Fibroblast of skin of back (primary cell): ENCODE measurements around the gene TMEM89.

Experiments
- DNase-seq: peaks from one replicate; pipeline ENCODE4 v3.0.0-alpha.2; 2013

The TMEM89 gene

DNA sequence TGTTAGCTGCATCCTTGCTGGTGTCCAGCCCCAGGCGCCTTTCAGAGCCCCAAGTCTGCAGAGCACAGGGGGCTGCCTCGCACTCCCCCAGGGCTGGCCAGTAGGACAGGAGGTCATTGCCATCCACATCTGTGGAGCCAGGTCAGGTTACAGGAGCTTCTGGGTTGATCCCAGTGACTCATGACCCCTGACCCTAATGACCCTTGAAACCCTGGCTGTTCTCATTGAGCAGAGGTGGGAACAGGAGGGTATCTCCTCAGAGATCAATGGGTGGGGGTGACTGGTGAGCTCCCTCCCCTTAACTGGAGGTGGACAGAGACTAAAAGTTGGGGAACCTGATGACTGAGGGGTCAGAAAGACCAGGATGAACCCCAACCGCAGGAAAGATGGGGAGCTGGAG lies 19.8 kb upstream of the TMEM89 start:
- no peak for DNase-seq

DNA sequence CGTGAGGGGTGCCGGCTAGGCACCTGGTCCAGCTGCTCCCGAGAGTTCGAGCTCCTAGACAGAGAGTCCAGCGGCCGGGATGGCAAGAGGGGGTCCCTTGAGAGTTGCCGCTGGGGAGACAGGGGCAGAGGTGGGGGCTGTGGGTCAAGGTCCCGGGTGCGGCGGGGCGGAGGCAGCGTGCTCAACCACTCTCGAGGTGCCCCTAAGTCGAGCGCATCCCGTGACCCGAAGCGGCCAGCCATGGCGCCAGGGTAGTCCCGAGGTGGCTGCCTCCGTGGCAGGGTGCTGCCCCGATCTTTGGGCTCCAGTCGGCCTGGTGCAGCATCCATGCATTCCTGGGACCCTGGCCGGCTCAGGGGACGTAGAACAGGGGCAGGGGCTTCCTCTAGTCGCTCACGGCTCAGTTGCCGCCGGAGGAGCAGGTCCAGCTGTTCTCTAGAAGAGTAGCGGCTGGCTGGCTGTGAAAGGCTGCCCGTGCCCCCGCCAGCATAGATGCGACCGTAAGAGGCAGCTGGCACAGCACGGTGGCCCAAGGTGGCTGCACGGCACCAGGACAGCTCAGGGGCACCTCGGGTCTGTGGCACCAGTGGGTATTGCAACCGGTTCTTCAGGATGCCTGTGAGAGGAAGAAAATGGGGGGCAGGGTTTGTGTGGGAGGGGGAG lies 18.5 kb upstream of the TMEM89 start:
- DNase-seq, result no peak

DNA sequence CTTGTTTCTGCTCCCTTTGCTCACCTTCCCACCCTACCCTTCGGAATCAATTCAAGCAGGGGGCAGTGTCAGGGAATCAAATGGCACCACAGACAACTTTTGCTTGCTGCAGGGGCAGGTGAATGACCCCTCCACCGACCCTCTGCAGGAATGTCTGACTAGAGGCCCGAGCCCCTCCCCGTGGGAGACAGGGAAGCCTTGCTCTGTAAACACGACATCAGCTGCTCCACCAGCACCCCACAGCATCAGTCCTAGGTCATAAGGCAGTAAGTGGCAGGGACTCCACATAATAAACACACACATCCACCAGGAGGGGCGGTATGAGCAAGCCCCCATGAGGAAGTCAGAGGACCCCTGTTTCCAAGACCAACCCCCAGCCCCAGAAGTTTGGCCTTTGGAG lies 15.7 kb upstream of the TMEM89 start:
- DNase-seq, result no peak

DNA sequence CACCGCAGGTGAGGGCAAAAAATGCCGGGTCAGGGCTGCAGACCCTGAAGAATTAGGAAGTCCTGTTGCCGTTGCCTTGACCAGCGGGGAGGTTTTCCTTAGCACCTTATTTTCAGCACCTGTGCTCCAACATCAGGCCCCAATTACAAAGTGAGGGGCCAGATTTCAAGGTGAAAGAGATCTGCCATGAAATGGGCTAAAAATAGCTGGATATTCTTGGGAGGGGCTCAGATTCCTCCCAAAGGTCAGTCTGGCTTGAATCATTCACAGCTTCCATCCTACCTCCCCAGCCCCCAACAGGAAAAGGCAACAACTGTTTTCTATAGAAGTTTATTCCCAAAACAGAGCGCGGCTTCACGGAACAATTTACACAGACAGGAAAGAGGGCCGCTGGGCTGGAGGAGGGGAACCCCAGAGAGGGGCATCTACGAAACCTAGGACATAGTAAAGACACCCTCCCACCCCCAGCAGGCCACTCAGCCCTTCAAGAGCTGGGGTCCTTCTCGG lies 14.6 kb upstream of the TMEM89 start:
- no peak for DNase-seq

DNA sequence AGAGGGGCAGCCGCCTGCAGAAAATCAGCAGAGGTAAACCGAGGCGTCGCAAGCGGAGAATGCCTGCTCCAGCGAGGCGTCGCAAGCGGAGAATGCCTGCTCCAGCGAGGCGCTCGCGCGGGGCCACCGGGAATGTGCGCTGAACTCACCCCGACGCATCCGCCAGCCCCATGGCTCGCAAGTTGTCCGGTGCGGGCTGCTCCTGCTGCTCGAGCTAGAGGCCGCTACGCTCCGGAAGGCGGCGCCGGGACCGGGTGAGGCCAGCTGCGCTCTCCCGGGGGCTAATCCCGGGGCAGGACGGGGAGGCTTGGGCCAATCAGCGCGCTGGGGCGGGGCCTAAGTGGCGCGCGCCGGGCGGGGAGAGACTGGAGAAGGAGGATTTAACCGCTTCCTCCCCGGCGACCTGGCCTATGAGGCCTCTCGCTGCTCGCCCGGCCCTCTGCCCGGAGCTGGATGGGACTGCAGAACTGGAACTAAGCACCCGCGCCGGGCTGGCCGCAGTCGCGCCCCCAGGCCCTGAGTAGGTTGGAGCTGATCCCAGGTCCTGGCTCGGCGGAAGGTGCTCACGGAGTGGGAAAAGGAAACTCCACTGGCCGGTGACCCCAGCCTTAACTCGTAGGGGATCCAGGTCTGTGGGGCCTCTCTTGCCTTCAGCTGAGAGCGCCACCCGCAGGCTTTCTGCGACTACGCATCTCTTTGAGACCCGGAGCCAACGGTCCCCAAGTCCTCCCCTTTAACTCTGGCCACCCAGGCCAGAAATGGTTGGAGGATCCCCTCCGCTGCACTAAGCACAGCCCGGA lies 13.9 kb upstream of the TMEM89 start, which contains the start of gene SLC26A6:
Gene SLC26A6, minus strand, starts transcription at position 240 of the 800 bp plus-strand sequence. Its CDS starts 68 bp downstream, at position 172.
- peak; percentile 97 for DNase-seq

DNA sequence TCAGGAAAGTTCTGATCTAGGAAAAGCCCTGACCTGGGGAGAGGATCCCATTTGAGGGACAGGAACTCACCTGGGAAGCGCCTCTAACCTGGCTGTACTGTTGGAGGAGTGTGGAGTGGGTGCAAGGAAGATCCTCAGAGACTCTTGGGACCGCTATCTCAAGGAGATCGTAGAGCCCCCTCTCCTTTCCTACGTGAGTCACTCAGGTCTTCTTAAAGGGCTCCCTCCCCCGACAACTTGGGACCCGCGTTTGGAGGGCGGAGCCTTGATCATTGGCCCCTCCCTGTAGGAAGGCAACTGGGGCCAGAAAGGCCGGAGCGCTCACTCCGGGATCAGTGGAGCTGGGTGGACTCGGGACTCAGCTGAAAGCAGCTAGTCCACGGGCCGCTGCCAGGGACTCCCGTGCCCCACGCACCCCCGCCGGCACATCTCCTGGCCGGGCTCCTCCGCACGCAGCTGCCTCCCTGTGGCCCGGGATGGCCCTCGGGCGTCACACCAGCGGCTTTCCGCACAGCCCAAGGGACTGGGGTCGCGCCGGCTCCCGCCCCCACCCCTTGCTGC lies 13.2 kb upstream of the TMEM89 start:
- peak; percentile 75 for DNase-seq

DNA sequence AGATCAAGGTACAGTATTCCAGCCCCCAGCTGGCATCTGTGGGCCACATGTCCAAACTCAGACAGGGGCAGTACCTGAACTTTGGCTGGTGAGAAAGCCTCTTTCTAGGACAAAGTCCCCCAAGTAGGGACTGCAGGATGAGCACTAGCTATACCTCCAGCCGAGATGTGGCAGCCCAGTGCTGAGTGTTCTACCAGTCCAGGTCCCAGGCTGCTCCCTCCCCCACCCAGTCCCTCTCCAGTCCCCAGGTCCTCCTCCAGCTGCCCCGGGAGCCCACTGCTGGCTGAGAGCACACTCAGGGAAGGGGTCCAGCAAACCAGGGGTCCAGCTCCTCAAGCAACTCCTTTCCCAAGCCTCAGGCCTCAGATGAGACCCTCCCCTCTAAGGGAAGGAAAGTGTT lies 12.2 kb upstream of the TMEM89 start:
- DNase-seq, result no peak

DNA sequence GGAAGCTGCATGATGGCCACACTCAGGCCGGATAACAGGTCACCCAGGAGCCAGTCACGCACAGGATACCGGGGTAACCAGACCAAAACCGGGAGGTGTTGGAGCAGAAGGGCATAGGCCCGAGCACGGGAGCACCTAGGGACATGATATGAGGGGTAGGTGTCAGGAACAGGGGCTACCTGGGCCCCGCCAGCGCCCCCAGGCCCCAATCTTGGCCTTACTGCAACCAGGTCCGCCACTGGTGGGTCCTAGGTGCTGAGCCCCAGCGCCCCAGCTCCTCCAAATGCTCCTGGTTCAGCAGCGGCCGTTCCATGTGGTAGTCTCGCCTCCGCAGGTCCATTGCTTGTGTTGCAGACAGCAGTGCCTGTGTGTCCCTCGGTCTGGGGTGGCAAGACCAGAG lies 11.7 kb upstream of the TMEM89 start:
- no peak for DNase-seq

DNA sequence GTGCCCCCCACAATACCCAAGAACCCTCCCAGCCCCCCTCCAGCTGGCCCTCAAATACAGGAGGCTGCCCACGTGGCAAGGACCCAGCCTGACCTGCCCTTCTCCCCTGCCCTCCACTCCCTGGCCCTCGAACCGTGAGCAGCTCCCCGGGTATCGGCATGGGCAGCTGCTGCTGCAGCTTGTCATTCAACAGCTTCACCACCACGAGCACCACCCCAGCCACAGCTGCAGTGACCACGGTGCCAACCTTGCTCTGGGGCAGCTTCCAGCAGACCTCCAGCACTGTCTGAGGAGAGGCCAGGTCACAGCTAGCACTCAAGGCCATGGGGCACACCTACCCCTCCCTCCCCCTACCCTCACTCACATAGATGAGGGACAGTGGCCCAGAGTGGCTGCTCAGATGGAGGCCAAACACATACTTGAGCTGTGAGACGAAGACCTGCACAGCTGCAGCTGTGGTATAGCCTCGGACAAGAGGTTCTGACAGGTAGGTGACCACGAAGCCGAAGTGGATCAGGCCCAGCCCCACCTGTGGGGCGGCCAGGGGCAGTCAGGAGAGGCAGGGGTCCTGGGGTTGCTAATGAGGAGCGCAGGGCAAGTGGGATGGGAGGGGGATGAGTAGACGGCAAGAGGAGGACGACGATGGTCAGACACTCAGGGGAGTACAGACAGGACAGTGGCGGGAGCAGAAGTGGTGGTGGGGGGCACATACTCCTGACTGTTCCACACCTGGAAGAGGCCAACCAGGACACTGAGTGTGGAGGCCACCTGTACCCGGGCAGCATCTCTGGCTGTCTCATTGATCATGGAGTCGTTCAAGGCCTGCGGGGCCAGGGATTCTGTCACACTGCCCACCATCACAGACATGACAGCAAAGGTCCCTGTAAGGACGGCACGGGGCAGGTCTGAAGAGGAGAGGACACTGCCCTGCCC lies 10.2 kb upstream of the TMEM89 start:
- no peak for DNase-seq

DNA sequence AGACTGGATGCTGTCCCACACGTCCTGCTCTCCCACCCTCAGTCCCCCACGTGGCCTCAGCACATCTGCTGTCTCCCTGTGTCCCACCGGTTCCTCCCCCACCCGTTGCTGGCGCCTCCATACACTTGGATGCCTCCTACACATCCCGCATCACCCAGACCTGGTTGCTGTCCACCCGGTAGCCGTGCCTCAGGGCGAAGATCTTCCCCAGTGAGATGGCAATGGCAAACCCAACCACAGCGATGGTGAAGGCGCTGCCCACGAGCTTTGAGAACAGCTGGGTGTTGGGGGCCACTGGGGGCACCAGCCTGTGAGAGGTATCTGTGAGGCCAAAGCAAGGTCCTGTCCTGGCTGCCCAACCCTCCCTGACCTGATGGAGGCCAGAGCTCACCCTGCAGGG lies 9.3 kb upstream of the TMEM89 start:
- DNase-seq, result no peak

DNA sequence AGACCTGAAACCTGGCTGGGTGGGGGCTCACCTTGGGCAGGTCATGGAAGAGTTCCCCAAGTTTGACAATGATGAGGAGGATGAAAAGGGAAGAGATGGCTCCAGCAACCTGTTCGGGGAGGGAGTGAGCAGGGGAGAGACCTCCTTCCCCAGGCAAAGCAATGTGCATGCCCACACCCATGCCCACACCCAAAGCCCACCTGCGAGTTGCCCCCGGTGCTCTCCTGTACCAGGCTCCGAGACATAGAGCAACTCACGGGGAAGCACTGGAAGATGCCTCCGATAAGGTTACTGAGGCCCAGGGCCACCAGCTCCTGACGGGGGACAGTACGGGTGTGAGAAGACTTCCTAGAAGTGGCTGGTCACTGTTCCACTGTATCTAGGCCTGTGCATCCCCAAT lies 8.8 kb upstream of the TMEM89 start:
- DNase-seq, result no peak

DNA sequence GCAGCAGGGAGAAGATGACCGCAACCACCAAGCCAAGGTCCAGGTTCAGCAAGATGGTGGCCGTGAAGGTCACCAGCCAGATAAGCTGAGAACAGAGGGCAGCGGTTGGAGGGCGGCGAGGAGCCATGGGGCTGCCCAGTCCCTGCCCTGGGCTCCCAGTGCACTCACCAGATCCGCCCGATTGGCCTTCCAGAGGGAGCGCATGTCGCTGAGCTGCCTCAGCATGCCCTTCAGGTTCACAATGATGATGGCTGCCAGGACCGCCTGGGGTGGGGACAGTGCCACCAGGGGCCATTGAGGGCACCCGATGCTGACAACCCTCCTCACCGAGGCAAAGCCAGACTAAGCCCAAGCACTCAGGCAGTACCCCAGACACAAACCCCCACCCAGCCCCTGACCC lies 8.3 kb upstream of the TMEM89 start:
- DNase-seq, result no peak

DNA sequence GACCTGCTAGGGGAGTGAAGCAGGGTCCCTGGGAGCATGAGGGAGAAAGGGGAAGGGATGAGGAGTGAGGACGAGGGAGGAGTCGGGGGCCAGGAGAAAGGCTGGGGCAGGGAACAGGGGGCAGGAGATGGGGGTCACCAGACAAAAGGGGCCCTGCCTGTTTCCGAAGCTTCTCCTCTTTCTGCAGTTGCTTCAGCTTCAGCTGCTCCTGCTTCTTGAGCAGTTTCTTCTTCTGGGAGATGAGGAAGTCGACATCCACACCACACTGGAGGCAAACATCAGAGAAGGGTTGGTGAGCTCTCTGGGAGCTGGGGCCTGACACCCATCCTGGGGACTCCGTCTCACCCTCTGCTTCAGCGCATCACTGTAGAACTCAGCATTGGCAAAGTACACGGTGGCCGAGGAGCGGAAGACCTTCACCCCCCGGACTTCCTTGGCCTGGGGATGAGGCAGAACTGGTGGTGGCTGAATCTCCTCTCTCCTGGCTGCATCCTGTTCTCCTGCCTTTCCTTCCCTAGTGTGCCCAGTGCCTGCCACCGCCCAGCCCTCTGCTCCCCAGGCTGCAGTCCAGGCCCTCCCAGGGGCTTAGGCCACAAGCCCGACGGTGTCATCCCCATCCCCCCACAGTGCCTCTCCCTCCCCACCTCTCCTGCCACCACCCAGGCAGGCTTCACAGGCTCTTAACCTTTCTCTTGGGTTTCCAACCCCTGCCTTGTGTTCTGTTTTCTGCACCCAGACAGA lies 6.9 kb upstream of the TMEM89 start:
- no peak for DNase-seq

DNA sequence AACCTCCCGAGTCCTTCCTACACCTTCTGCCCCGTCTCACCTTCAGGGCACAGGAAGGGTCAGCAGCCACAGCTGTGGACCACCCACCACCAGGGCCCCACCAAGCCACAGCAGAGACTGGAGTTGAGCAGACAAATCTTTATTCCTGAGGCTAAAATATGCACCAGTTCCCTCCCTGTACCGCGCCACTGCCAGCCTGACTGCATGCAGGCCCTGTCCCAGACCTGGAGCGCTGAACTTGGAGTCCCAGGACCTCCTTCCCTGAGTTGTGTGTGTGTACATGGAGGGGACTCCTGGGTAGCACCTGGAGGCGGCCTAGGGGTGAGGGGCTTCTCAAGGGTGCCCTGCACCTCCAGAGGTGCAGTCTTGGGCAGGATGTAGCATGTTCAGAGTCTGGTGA lies 4.0 kb upstream of the TMEM89 start:
- no peak for DNase-seq

DNA sequence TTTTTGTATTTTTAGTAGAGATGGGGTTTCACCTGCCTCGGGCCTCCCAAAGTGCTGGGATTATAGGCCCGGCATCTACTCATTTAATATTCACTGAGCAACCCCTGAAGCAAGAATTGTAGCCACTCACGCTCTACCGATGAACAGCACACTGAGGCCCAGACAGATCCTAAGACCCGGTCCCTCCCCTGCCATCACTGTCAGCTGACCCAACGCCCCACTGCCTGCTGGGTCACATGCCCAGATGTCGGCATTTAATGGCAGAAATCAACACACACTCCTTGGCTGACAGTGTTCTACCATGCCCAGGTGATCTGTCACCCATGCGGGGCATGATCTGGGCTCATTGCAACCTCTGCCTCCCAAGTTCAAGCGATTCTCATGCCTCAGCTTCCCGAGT lies 3.2 kb upstream of the TMEM89 start:
- DNase-seq, result no peak

DNA sequence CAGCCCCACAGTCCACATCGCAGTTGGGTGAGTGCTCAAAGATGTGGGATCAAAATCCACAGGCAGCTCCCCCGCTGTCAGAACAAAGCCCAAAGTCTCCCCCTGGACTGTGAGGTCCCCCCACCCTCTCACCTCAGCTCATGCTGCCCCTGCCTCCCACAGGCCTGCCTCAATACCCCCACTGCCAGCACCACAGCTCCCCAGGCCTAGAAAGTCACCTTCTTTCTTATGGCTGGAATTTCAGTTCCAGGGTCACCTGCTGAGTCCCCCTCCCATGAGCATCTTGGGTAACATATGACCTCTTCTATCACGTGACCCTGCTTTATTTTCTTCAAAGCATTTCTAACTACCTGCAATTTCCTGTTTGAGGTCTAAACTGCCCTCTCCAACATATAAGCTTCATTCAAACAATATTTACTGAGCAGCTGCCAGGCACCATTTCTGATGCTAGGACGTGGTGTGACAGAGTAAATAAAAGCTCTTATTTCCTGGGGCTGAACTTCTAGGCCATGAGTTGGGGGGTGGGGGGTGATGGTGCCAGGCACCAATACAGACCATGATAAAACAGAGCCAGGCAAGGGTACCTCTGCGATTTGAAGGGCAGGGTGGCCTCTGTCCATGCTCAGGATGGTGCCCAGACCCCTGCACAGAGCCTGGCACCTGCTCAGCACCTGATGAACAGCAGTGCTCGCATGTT lies 2.4 kb upstream of the TMEM89 start:
- no peak for DNase-seq

DNA sequence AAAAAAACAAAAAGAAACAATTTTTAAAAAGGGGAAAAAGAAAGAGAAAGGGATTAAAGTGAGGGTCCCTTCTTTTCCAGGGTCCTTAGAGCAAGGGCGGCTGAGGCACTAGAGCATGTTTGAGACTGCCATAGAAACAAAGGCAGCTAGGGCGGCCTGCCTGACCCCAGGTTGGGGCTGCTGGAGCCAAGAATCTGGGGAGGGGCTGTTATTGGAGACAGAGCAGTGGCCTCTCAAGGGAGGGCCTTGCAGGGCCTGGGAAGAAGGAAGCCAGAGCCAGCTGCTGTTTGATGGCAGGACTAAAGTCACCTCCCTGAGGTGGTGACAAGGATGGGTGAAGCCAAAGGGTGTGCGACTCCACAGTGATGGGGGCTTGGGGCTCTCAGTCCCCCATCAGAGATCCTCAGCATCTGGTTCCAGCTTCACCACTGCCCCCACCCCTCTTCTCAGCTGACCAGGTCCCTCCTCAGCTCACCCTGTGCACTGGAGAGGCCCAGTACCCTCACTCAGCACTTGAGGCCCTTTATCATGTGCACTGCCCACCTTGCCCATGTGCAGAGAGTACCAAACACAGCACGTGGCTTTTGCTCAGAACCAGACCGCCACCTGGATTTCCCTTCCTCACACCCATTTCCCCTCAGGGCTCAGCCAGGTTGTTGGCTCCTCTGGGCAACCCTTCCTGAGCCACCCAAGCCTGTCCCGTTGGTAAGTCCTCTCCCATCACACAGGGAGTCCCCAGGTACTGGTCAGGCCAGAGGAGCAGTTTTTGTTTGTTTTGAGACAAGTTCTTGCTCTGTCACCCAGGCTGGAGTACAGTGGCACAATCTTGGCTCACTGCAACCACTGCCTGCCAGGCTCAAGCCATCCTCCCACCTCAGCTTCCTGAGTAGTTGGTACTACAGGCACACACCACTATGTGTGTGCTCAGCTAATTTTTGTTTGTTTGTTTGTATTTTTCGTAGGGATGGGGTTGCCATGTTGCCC lies 1.7 kb downstream of the TMEM89 start:
- DNase-seq, result no peak

DNA sequence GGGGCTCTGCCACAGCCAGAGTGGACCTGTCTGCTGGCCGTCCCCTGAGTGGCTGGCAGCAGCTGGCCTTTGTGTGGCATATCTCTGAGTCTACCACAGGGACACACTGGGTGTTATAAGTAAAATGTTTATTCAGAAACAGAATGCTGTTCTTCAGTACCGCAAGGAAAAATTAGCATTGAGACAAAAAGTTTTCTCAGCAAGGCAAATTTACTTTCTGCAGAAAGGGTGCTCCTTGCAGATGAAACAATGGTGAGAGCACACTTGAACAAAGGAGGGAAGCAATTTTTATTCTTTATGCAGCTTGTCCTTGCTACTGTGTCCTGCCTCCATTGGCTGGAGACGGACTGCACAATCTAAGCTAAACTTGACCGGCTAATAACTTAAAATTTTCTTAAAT lies 4.0 kb downstream of the TMEM89 start:
- no peak for DNase-seq

DNA sequence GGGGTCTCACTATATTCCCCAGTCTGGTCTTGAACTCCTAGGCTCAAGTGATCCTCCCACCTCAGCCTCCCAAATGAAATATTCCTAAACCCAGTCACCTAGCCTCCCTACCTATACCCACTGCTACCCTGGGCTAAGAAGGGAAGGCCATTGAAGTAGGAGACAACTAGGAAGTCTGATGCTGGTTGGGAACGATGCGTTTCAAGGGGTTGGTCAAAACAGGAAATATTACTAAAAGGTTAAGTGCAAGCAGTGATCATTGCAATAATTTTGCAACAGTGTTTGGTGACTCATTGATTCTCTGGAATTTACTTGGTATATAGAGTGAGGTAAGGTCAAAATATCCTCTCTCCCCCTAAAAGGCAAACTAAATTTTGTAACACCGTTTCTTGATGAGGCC lies 7.5 kb downstream of the TMEM89 start:
- DNase-seq, result peak; percentile 57

DNA sequence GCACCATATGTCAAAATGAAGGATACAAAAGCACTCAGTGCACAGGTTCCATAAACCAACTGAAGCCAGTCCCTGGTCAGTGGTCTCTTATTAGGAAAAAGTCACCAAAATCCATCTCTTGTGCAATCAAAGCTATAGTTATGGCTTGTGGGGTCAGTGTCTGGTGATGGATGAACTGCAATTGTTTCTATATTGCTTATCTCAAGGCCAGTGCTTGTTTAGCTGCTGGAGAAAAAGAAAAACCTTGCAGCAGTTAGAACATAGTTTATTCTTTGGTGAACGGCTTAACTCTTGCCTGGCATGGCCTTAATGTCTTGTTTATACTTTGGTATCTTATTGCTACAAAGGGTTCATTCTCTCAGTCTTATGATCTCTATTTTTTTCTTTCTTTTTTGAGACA lies 9.3 kb downstream of the TMEM89 start:
- DNase-seq, result no peak
